HG02571 (cell line): ENCODE results near the gene F5.
"Not testable (repeated sequence)": the region's sequence is repeated elsewhere in the genome, so short reads cannot be mapped to it uniquely, and the experiment has no call there.

Source experiments
- ATAC-seq: cut with Tn5 transposase; IDR thresholded peaks from one replicate; pipeline ENCODE4 v1.9.1; 2021; ENCODE audit warnings: mild to moderate bottlenecking, moderate library complexity; ENCODE audit not compliant: unreplicated experiment

Gene F5

GRCh38 chr1:169511316-169512005 is 74.8 kb downstream of the F5 start:
- ATAC-seq: no peak

DNA sequence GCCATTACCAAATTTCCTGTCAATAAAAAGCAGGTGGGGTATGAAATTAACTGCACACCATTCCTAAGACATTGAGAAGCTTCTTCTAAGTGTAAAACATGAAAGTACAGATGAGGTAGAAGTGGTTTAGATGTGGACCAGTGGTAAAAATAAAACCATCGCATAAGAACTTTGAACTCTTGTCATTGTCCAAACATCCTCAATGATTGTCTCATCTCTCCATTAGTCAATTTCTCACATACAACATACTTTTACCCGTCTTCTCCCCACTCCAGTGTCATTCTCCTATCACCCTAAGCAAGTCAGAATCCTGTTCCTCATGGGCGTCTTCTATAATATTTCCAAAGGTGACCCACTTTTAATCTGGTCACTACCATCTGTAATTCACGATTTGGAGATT is 76.2 kb downstream of the F5 start:
- ATAC-seq: no peak

- ATAC-seq: no peak
Measured at GRCh38 chr1:169509354-169509753, 76.9 kb downstream of the F5 start.

GRCh38 chr1:169508432-169509338 is 77.6 kb downstream of the F5 start:
- ATAC-seq: no peak

DNA sequence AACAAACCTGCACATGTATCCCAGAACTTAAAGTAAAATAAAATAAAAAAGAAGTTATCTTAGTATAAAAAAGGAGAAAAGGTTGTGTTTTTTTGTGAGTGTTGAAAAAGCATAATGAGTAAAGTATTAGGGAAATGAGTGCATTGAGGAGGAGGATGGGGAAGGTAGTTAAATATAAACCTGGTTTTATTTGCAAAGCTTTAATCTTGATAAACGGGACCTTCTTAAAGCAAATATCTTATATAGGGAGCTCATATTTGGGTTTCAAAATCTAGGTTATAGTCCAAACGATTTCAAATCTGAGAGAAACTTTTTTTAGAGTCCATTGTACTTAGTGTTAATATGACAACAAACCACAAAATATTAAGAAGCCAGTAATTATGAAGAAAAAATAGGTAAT is 78.9 kb downstream of the F5 start:
- no peak for ATAC-seq

GRCh38 chr1:169503601-169504000 is 82.7 kb downstream of the F5 start:
- not testable (repeated sequence) for ATAC-seq

DNA sequence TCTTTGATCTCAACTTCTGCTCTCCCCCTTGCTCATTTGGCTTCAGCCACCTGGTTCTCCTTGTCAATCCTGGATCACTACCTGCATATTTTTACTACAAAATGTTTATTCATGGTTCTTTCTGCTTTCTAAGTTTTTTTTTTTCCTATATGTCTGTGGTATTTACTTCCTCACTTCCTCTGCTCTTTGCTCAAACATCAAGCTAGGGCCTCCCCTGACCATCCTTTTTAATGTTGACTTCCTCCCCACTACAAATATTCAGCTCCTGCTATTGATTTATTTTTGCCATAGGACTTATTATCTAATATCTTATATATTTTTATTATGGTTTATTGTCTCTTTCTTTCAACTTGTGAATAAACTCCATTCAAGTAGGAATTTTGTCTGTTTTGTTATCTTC is 86.5 kb downstream of the F5 start:
- no peak for ATAC-seq

DNA sequence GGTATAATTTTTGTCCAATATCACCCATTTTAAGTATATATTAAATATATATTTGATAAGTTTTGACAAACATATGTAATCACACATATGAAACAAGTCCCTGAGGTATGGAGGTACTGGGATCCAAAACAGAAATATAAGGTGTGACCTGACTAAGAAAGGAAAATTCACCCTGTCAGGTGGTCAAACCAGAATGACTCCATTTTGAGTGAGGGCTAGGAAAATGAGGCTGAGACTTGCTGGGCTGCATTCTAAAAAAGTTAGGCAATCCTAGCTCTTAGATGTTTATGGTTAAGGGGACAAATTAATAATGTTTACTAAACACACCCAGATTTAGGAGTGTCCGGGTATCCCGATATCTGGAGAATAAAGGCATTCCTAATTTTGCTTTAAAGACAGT is 89.0 kb downstream of the F5 start:
- ATAC-seq: no peak

DNA sequence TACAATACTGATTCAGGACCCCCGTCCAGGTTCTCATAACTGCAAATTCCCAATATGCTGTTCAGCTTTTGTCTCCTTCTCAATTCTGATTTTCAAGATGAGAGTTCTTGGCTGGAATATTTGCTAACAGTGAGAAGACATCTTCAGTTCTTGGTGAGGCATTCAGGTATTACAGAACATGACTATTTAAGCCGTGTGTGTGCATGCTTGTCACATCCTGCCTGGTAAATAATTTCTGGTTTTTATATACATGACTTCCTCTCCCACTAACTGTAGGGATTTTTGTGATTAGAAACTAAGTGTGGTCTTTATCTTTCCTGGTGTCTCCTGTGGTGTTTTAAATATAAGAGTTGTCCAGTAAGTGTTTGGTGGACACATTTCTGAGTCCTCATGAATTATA is 90.4 kb downstream of the F5 start:
- no peak for ATAC-seq

GRCh38 chr1:169495046-169495775 is 91.1 kb downstream of the F5 start:
- ATAC-seq: no peak

DNA sequence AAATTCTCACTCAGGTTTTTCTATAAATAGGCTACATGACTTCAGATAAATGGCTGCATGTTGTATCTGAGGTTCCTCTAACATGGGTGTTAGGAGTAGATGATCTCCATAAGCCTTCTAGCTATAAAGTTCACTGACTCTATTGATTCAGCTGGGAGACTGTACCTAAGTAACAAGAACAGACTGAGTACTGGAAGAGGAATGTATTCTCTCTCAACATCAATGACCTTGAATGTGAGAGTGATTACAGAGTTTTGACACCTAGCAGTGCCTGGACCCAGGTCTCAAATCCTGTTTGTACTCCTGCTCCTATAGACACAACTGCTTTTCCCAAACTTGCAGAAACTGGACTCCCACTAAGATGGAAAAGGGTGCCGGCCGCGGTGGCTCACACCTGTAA is 91.9 kb downstream of the F5 start:
- no peak for ATAC-seq

- ATAC-seq: no peak
Measured at GRCh38 chr1:169493251-169493650, 93.0 kb downstream of the F5 start.

- peak; percentile 62 for ATAC-seq
Measured at GRCh38 chr1:169491845-169492281, 94.4 kb downstream of the F5 start.

DNA sequence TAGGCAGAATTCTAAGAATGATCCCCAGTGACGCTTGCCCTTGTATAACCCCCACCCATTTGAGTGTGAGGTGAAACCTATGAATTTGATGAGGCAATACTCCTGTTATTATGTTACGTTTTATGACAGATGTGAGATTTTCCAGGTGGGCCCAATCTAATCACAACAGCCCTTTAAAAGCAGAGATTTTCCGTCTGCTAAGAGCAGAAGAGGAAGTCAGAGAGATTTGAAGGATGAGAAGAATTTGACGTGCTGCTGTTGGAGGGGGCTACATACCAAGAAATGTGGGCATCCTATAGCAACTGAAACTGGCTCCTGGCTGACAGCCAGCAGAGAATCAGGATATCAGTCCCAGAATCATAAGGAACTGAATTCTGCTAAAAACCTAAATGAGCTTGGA is 98.1 kb downstream of the F5 start:
- no peak for ATAC-seq

- ATAC-seq: no peak
Measured at GRCh38 chr1:169487561-169487960, 98.7 kb downstream of the F5 start.

- ATAC-seq: no peak
Measured at GRCh38 chr1:169487133-169487532, 99.1 kb downstream of the F5 start.

DNA sequence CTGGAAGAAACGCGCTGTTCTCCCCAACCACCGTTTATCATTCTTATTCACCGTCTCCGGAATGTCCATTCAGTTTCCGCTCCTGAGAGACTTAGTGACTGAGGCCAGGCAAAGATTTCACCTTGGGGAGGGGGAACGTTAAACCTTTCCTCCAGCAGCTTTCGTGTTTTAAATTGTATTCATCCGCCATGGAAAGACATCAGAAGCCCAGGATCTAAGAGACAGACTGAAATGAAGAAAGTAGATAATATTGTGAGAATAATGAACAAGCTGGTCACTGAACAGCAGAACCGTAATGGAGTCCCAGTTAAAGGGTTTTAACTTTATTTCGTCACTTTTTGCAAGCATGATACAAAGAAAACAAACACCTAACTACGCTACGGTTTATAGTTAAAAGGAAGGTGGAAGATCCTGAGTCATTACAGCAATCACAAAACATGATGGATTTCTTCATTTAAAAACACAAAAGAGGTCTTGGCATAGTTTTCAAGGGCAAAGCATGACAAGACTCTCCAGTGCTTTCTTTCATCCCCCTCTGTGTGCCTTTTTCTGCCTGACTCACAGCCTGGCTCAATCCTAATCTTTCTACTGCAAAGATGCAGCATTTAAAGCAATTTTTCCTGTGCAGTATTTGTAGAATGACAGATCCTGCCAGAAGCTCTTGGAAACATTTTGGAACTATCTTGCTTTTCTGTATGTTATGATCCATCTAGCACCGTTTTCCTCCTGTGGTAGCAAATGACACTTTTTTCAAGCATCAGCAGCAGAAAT is 99.8 kb downstream of the F5 start:
- no peak for ATAC-seq

DNA sequence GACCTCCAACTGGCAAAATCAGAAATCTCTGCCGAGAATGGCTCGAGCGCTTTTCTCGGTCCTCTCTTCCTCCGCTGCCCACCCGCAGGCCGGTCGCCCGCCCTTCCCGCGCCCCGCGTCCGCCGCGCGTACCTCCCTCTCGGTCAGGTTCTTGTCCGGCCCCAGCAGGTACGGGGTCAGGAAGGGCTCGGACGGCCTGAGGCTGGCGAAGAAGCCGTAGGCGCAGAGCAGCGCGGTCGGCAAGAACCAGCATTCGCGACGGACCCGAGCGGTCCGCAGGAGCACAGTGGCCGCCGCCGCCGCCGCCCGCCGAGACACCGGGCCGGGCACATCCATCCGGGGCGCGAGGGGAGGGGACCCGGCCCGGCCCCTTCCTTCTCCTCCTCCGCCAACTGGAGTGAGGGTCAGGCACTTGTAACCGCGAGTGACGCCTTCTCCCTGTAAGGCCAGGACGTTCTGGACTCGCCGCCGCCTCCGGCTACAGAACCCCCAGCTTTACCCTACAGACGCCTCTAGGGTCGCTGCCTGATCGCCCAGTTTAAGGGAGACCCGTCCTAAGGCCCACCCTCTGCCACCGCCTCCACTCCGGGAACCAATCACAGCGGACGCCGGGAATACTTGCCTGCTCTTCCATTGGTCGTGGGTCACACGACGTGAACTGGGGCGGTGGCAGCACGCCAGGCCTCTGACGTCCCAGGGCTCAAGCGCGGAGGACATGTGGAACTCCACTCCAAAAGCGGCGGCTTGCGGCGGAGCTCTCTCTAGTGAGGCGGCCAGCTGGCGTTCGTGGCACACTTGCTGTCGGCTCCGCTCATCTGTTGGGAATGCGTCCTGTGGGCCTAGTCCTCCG is 100.6 kb downstream of the F5 start, which contains the start of gene SLC19A2:
Gene SLC19A2, minus strand, starts transcription at position 514 of the 850 bp plus-strand sequence. Its CDS starts 178 bp downstream, at position 336.
- ATAC-seq: peak; percentile 99

DNA sequence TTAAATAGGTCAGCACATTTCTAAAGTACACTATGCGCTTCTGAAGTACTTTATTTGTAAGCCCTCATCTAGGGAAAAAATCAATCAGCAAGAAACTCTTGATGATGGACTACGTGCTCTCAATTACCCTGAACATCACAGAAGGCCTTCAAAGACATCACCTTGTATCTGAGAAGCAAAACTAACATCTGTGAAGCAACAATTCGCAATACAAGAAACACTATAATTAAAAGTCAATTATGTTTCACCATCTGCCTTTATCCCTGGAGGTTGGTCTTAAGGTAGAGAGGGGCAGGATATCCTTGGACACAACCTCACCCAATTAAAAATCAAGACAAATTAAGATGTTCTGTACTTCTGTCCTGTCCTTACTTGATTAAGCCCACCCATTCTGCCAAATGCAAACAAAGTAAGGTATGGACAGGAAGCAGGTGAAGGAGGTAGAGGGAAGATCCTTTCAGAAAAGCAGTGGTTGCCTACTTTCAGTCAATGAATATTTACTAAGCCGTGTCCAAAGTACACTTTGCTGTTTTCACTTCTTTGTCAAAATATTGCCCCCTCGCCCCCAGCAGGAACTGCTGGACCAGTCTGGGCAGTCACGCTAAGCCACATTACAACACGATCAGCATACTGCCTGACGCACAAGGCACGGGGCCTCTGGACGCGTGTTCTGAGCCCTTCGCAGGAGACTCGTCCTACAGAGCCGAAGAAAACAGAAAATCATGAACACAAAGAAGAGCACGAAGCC is 101.4 kb downstream of the F5 start:
- peak; percentile 15 for ATAC-seq
